Duodenal mucosa (tissue), 2 donors: ENCODE measurements around the gene PODXL2.
A peak's percentile ranks its signal among the peaks of the same experiment; 100 is the strongest.

ENCODE experiments used
- H3K27ac ChIP-seq: one replicate; pipeline ENCODE4 v1.7.0; 2013; ENCODE audit warnings: low read depth, low read length
- H3K27me3 ChIP-seq, 2 donors: one replicate each; pipeline ENCODE4 v1.7.0; 2013; ENCODE audit warnings: low read length in 2 of 2, control low read depth in 1 of 2; ENCODE audit not compliant: insufficient read depth in 2 of 2, control insufficient read depth in 1 of 2
- H3K36me3 ChIP-seq, 2 donors: one replicate each; pipeline ENCODE4 v1.7.0; 2013; ENCODE audit warnings: low read length in 2 of 2, control low read depth in 1 of 2; ENCODE audit not compliant: insufficient read depth in 2 of 2, control insufficient read depth in 1 of 2
- H3K4me1 ChIP-seq, 2 donors: one replicate each; pipeline ENCODE4 v1.7.0; 2013; ENCODE audit warnings: low read length in 2 of 2, control low read depth in 1 of 2; ENCODE audit not compliant: insufficient read depth in 2 of 2, control insufficient read depth in 1 of 2
- H3K4me3 ChIP-seq, 2 donors: one replicate each; pipeline ENCODE4 v1.7.0; 2013; ENCODE audit warnings: low read length in 2 of 2, low read depth in 1 of 2
- H3K9ac ChIP-seq, 2 donors: one replicate each; pipeline ENCODE4 v1.7.0; 2013; ENCODE audit warnings: low read length in 2 of 2, low read depth in 1 of 2
- H3K9me3 ChIP-seq, 2 donors: one replicate each; pipeline ENCODE4 v1.7.0; 2013; ENCODE audit warnings: low read length in 2 of 2, control low read depth in 1 of 2; ENCODE audit not compliant: control insufficient read depth in 1 of 2

The PODXL2 gene

GRCh38 chr3:127629467-127630403 is 750 bp downstream of the PODXL2 start:
- Histone ChIP-seq H3K9me3 (no peaks in the 10 kb centered on the region), H3K4me1 (peaks cover 10 to 15% of the 10 kb centered on the region in 2 donors), H3K36me3 (no peaks in the 10 kb centered on the region), H3K9ac (peak overlapping the region; percentile 2 to 51), H3K27me3 (peaks cover 3 to 17% of the 10 kb centered on the region in 2 donors), H3K4me3 (peak overlapping the region; percentile 76 to 81), H3K27ac (no peak overlapping the region)

DNA sequence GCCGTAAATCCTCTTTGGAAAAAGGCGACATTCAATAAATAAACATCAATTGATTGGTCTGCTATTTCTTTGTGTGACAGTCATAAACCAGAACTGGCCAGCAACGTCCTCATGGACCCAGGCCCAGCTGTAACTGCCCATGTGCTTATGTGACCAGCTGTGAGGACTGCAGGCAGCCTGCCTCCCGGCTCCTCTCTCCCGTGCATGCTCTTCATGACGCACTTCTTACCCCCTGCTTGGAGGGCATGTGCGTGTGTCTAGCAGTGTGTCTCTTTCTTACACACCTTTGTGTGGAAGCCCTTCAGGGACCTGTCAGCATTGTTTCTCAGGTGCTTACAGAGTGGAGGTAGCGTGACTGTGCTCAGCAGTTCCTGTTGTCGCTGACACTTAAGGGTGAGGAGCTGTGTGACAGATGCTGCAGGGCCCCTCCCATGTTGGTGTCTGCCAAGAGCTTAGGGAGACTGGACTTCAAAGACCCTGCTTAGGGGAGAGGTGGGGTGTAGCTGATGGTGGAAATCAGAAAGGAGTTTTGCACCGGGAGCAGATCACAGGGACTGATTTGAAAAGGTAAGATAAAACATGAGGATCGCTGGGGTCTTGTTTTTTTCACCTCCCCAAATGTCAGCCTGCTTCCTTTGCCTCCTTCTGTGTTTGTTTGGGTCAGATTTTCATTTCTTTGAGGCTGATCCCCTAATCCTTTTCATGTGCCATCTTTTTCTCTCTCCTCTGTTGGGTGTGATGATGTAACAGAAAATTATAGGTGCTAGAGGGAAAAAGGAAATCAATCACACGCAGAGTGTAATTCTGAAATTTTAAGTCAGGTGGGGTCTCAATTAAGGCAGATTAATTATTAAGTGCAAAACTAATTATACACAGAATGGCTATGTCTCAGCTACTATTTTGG is 2.1 kb downstream of the PODXL2 start:
- H3K4me3 ChIP-seq, result no peak overlapping the region
- H3K27ac ChIP-seq, result no peak overlapping the region
- no peaks in the 10 kb centered on the region for H3K36me3 ChIP-seq
- H3K9ac ChIP-seq, result no peak overlapping the region
- H3K4me1 ChIP-seq, result peaks cover 10 to 15% of the 10 kb centered on the region in 2 donors
- peaks cover 3 to 17% of the 10 kb centered on the region in 2 donors for H3K27me3 ChIP-seq
- no peaks in the 10 kb centered on the region for H3K9me3 ChIP-seq

- no peak overlapping the region for H3K4me3 ChIP-seq
These were observed 3.2 kb downstream of the PODXL2 start for GRCh38 chr3:127632035-127632820.

DNA sequence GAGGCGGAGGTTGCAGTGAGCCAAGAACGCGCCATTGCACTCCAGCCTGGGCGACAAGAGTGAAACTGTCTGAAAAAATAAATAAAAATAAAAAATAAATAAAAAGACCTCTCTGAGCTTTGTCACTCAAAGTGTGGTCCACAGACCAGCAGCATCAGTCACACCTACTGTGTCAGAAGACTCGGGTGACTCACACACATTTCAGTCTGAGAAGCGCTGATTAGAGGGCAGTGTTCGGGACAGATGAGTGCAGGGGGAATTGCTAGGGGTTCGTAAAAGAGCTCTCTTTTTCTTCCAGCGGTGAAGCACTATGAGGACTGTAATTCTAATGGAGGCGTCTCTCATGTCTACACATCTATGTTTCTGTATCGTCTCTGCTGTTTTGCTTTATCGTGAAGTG is 5.7 kb downstream of the PODXL2 start:
- Histone ChIP-seq H3K27me3 (peaks cover 0 to 9% of the 10 kb centered on the region in 2 donors), H3K4me1 (peaks cover 9 to 12% of the 10 kb centered on the region in 2 donors)

More at GRCh38 chr3:127632035-127632820, 3.2 kb downstream of the PODXL2 start:
- Histone ChIP-seq H3K36me3 (no peaks in the 10 kb centered on the region), H3K4me1 (peaks cover 10 to 15% of the 10 kb centered on the region in 2 donors), H3K27me3 (peaks cover 3 to 17% of the 10 kb centered on the region in 2 donors), H3K27ac (no peak overlapping the region), H3K9me3 (no peaks in the 10 kb centered on the region), H3K9ac (no peak overlapping the region)

GRCh38 chr3:127637546-127637945 is 8.6 kb downstream of the PODXL2 start:
- no peak overlapping the region for H3K9ac ChIP-seq
- no peaks in the 10 kb centered on the region for H3K4me1 ChIP-seq
- no peak overlapping the region for H3K4me3 ChIP-seq
- H3K9me3 ChIP-seq, result no peaks in the 10 kb centered on the region
- H3K27me3 ChIP-seq, result no peaks in the 10 kb centered on the region
- H3K27ac ChIP-seq, result no peak overlapping the region
- no peaks in the 10 kb centered on the region for H3K36me3 ChIP-seq

More for the DNA sequence above, 5.7 kb downstream of the PODXL2 start:
- Histone ChIP-seq H3K27ac (no peak overlapping the region), H3K4me3 (no peak overlapping the region), H3K9me3 (no peaks in the 10 kb centered on the region), H3K9ac (no peak overlapping the region), H3K36me3 (no peaks in the 10 kb centered on the region)

- Histone ChIP-seq H3K4me1 (no peaks in the 10 kb centered on the region), H3K36me3 (no peaks in the 10 kb centered on the region), H3K27ac (no peak overlapping the region), H3K9me3 (no peaks in the 10 kb centered on the region), H3K9ac (no peak overlapping the region), H3K27me3 (no peaks in the 10 kb centered on the region), H3K4me3 (no peak overlapping the region)
These were observed 9.0 kb downstream of the PODXL2 start for GRCh38 chr3:127637971-127638370.

GRCh38 chr3:127639173-127640041 is 10.4 kb downstream of the PODXL2 start:
- H3K9ac ChIP-seq, result no peak overlapping the region
- H3K4me3 ChIP-seq, result no peak overlapping the region
- H3K36me3 ChIP-seq, result no peaks in the 10 kb centered on the region
- no peaks in the 10 kb centered on the region for H3K4me1 ChIP-seq
- H3K9me3 ChIP-seq, result no peaks in the 10 kb centered on the region
- no peak overlapping the region for H3K27ac ChIP-seq
- H3K27me3 ChIP-seq, result no peaks in the 10 kb centered on the region

GRCh38 chr3:127640042-127640355 is 11.0 kb downstream of the PODXL2 start:
- Histone ChIP-seq H3K9ac (no peak overlapping the region), H3K27ac (no peak overlapping the region), H3K4me1 (no peaks in the 10 kb centered on the region), H3K27me3 (no peaks in the 10 kb centered on the region), H3K9me3 (no peaks in the 10 kb centered on the region), H3K36me3 (no peaks in the 10 kb centered on the region), H3K4me3 (no peak overlapping the region)
